ENCODE data around the gene ZNF627. TPM values are rescaled to one million over a fixed set of nuclear protein-coding genes. Genes with fewer than 3 reads are reported as not detected.
"Not testable (repeated sequence)": the region's sequence is repeated elsewhere in the genome, so short reads cannot be mapped to it uniquely, and the experiment has no call there.

Gene ZNF627
- total RNA-seq, 1 donor: 19.0 TPM

DNA sequence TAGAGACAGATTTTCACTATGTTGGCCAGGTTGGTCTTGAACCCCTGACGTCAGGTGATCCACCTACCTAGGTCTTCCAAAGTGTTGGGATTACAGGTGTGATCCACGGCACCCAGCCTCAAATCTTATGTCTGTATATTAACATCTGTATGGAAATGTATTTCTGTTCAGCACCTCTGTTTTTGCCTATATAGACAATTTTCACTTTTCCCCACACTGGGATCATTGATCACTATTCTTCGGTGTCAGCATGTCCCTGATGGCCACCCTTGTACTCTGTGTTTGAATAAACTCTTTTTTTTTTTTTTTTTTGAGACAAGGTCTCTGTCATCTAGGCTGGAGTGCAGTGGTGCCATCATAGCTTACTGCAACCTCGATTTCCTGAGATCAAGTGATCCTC lies 3.2 kb upstream of the ZNF627 start:
- DNase-seq (ENCODE audit: low read depth): no peak
- H3K4me3 ChIP-seq (ENCODE audit: low read depth, low read length): no peak overlapping the region
- TF ChIP-seq, protein P1, sequence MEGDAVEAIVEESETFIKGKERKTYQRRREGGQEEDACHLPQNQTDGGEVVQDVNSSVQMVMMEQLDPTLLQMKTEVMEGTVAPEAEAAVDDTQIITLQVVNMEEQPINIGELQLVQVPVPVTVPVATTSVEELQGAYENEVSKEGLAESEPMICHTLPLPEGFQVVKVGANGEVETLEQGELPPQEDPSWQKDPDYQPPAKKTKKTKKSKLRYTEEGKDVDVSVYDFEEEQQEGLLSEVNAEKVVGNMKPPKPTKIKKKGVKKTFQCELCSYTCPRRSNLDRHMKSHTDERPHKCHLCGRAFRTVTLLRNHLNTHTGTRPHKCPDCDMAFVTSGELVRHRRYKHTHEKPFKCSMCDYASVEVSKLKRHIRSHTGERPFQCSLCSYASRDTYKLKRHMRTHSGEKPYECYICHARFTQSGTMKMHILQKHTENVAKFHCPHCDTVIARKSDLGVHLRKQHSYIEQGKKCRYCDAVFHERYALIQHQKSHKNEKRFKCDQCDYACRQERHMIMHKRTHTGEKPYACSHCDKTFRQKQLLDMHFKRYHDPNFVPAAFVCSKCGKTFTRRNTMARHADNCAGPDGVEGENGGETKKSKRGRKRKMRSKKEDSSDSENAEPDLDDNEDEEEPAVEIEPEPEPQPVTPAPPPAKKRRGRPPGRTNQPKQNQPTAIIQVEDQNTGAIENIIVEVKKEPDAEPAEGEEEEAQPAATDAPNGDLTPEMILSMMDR (IDR thresholded peaks at IDR 0.05; ENCODE audit: insufficient read depth, low read depth, low read length): no peak

GRCh38 chr19:11596156-11596555 lies 1.1 kb upstream of the ZNF627 start:
- TF ChIP-seq, protein P1 (IDR thresholded peaks at IDR 0.05; ENCODE audit: insufficient read depth, low read depth, low read length): no peak
- no peak for DNase-seq (ENCODE audit: low read depth)

DNA sequence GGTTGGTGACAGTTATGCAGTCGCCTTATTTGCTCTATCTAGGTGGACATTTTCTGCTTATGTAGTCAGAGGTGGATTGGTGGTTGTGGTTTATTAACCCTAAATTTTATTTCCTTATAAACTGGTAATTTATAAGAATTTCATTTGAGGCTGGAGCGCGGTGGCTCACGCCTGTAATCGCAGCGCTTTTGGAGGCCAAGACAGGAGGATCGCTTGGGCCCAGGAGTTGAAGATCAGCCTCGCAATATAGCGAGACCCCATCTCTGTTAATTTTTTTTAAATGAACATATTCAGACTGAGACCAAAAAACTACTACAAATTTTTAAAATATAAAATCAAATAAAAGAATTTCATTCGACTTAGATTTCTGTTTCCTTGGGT lies 810 bp downstream of the ZNF627 start:
- peak overlapping the region; percentile 95 for H3K4me3 ChIP-seq (ENCODE audit: low read depth, low read length)
- TF ChIP-seq, protein P1 (IDR thresholded peaks at IDR 0.05; ENCODE audit: insufficient read depth, low read depth, low read length): no peak
- no peak for DNase-seq (ENCODE audit: low read depth)

More at GRCh38 chr19:11596156-11596555, 1.1 kb upstream of the ZNF627 start:
- H3K4me3 ChIP-seq (ENCODE audit: low read depth, low read length): no peak overlapping the region

DNA sequence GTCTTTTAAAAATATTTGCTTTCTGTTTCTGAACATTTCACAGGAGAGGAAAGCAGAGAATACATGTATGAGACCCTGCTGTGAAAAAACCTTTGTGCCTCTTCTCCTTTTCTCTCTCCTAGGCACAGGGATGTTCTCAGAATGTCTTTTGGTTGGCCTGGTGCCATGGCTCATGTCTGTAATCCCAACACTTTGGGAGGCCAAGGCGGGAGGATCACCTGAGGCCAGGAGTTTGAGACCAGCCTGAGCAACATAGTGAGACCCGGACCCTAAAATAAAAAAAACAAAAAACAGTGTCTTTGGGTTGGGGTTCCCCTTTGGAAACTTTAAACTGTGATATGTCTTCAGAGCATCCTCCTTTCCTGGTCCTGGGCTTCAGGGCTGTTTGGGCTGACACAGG lies 1.5 kb downstream of the ZNF627 start:
- no peak for DNase-seq (ENCODE audit: low read depth)
- TF ChIP-seq, protein P1 (IDR thresholded peaks at IDR 0.05; ENCODE audit: insufficient read depth, low read depth, low read length): no peak
- H3K4me3 ChIP-seq (ENCODE audit: low read depth, low read length): no peak overlapping the region

DNA sequence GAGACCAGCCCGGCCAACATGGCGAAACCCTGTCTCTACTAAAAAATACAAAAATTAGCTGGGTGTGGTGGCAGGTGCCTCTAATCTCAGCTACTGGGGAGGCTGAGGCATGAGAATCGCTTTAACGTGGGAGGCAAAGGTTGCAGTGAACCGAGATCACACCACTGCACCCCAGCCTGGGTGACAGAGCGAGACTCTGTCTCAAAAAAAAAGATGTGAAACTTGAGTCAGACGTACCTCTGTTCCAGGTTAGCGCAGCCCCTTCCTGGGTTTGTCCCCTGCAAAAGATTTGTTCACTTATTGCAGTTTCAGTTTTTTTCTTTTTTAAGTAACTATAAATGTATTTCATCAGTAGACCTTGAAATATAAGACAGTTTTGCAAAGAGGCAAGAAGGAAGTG lies 2.4 kb downstream of the ZNF627 start:
- not testable (repeated sequence) for DNase-seq (ENCODE audit: low read depth); H3K4me3 ChIP-seq (ENCODE audit: low read depth, low read length)

DNA sequence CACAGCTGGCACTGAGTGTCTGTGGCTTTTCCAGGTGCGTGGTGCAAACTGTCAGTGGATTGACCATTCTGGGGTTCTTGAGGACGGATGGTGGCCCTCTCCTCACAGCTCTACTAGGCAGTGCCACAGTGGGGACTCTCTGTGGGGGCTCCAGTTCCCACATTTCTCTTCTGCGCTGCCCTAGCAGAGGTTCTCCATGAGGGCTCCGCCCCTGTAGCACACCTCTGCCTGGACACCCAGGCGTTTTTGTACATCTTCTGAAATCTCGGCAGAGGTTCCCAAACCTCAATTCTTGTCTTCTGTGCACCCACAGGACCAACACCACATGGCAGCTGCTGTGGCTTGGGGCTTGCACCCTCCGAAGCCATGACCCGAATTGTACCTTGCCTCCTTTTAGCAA lies 9.2 kb downstream of the ZNF627 start:
- DNase-seq (ENCODE audit: low read depth): no peak
- TF ChIP-seq, protein P1 (IDR thresholded peaks at IDR 0.05; ENCODE audit: insufficient read depth, low read depth, low read length): no peak
- no peak overlapping the region for H3K4me3 ChIP-seq (ENCODE audit: low read depth, low read length)

DNA sequence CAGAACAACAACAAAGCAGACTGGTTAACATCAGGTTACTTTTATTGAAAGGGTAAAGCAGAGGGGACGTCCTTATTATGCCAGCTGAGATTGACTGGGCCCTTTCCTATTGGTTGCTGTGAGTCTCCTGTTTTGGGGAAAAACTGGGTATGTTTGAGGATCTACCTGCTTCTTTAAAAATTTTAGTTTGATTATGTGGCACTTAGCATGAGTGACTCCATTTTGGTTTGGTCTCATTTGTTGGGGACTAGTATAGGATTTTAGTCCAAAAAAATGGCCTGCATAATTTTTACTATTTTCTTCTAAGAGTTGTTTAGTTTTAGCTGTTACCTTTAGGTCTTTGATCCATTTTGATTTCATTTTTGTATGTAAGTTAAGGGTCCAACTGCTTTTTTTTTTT lies 14.4 kb downstream of the ZNF627 start:
- TF ChIP-seq, protein P1 (IDR thresholded peaks at IDR 0.05; ENCODE audit: insufficient read depth, low read depth, low read length): no peak
- no peak for DNase-seq (ENCODE audit: low read depth)
- H3K4me3 ChIP-seq (ENCODE audit: low read depth, low read length): no peak overlapping the region
